Measurements from ENCODE around the gene ZSCAN22. TPM values are rescaled to one million over a fixed set of nuclear protein-coding genes. Genes with fewer than 3 reads are reported as not detected.

Gene ZSCAN22
- total RNA-seq, 4 donors from 2014 or later: 1.1 to 2.4 (median 1.8) TPM

GRCh38 chr19:58362272-58362994, 35.6 kb downstream of the ZSCAN22 start, which contains the start of gene ZNF497:
TSS of gene ZNF497 (minus strand) at chr19:58362751. CDS start at chr19:58357635, 5,116 bp downstream.
- TF ChIP-seq POLR2A (IDR thresholded peaks at IDR 0.05) (peak; percentile 61 to 62), CTCF (IDR thresholded peaks at IDR 0.05 in 4 of 5, conservative IDR thresholded peaks at IDR 0.05 in 1 of 5) (peak in 2 of 5 experiments; percentile 2 to 17)
- Histone ChIP-seq H3K36me3 (no peaks in the 10 kb centered on the region), H3K9me3 (no peaks in the 10 kb centered on the region), H3K4me1 (peaks cover 0 to 8% of the 10 kb centered on the region in 2 donors), H3K27ac (peak within 1 kb of the TSS; percentile 87 to 92 (median 91)), H3K4me3 (peak within 1 kb of the TSS; percentile 78 to 95 (median 90)), H3K27me3 (peaks cover 0 to 2% (median 0%) of the 10 kb centered on the region in 3 donors)
- in situ Hi-C loops (cut with MboI; ENCODE audit: low sequenced_read_pairs in 4 of 4) (no loop called here), intact Hi-C loops (cut with DNase I; ENCODE audit: low total_unique reads) (loop anchor here (1.0 to 2.0 kb wide), 4 partner anchors 19 to 58 kb away; partner anchors contain the start of genes ERVK3-1, RPS5, ZNF837 and ZSCAN22)
- peak; percentile 92 to 93 for DNase-seq
- ATAC-seq: peak; percentile 94 to 96

- Histone ChIP-seq H3K27me3 (no peaks in the 10 kb centered on the region), H3K9me3 (no peaks in the 10 kb centered on the region), H3K4me1 (peaks cover 0 to 8% of the 10 kb centered on the region in 2 donors), H3K36me3 (no peaks in the 10 kb centered on the region), H3K27ac (no peak overlapping the region), H3K4me3 (no peak overlapping the region)
- DNase-seq (no peak), ATAC-seq (no peak)
- in situ Hi-C loops (cut with MboI; ENCODE audit: low sequenced_read_pairs in 4 of 4): no loop called here
- intact Hi-C loops (cut with DNase I; ENCODE audit: low total_unique reads): no loop called here
- TF ChIP-seq CTCF (IDR thresholded peaks at IDR 0.05 in 4 of 5, conservative IDR thresholded peaks at IDR 0.05 in 1 of 5) (no peak), POLR2A (IDR thresholded peaks at IDR 0.05) (no peak)
Observed at GRCh38 chr19:58364146-58364545, 37.4 kb downstream of the ZSCAN22 start.

- Histone ChIP-seq H3K9me3 (no peaks in the 10 kb centered on the region), H3K36me3 (no peaks in the 10 kb centered on the region), H3K27ac (no peak overlapping the region), H3K4me3 (no peak overlapping the region), H3K27me3 (no peaks in the 10 kb centered on the region), H3K4me1 (peaks cover 0 to 2% of the 10 kb centered on the region in 2 donors)
- DNase-seq (no peak), ATAC-seq (no peak)
- intact Hi-C loops (cut with DNase I; ENCODE audit: low total_unique reads): no loop called here
- TF ChIP-seq POLR2A (IDR thresholded peaks at IDR 0.05): no peak
- TF ChIP-seq CTCF (IDR thresholded peaks at IDR 0.05 in 4 of 5, conservative IDR thresholded peaks at IDR 0.05 in 1 of 5): no peak
- in situ Hi-C loops (cut with MboI; ENCODE audit: low sequenced_read_pairs in 4 of 4): no loop called here
Observed at GRCh38 chr19:58366585-58367430, 40.0 kb downstream of the ZSCAN22 start.

GRCh38 chr19:58367698-58368454, 41.1 kb downstream of the ZSCAN22 start:
- no peaks in the 10 kb centered on the region for H3K4me1 ChIP-seq
- no peaks in the 10 kb centered on the region for H3K27me3 ChIP-seq
- DNase-seq (no peak), ATAC-seq (no peak)
- H3K27ac ChIP-seq: no peak overlapping the region
- no peak overlapping the region for H3K4me3 ChIP-seq
- H3K36me3 ChIP-seq: no peaks in the 10 kb centered on the region
- no peaks in the 10 kb centered on the region for H3K9me3 ChIP-seq
- intact Hi-C loops (cut with DNase I; ENCODE audit: low total_unique reads): no loop called here
- TF ChIP-seq POLR2A (IDR thresholded peaks at IDR 0.05) (no peak), CTCF (IDR thresholded peaks at IDR 0.05 in 4 of 5, conservative IDR thresholded peaks at IDR 0.05 in 1 of 5) (no peak)
- in situ Hi-C loops (cut with MboI; ENCODE audit: low sequenced_read_pairs in 4 of 4): no loop called here
